ENCODE data around the gene CISD2. TPM values are rescaled to one million over a fixed set of nuclear protein-coding genes. Genes with fewer than 3 reads are reported as not detected.
"Not testable (repeated sequence)": the region's sequence is repeated elsewhere in the genome, so short reads cannot be mapped to it uniquely, and the experiment has no call there.

The CISD2 gene
- total and polyA plus RNA-seq, 10 donors = 11.1 to 31.9 (median 22.0) TPM

DNA sequence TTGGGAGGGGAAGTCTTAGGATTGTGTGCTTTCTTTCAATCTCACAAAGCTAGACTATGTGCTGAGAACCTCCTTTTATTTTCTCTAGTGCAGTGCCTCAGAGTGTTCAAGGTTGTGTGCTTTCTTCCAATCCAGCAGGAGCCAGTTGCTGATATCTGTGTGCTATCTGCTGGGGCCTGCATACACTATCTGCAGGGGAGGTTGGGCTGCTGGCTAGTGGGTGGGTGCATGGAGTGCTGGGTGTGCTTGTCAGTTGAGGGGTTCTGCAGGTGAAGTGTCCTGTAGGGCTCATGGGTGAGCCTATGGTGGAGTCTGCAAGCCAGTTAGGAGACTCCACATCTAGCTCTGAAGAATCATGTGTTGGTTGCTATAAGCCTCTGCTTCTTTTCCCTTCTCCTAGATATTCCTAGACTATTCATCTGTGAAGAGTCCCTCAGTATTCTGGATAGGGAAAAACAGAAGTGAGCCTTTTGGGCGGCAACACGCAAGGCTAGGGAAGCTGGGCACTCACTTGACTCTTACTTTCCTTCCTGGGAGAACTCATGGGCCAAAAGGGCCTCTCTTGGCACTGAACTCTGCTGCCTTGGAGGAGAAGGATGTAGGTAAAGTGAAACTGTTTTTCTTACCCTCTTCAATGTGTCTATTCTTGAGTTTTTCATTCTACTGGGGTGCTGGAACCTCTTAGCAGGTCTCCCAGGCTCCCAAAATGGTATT lies 8.0 kb upstream of the CISD2 start:
- H3K4me1 ChIP-seq = peaks cover 0 to 28% (median 3%) of the 10 kb centered on the region in 6 donors

DNA sequence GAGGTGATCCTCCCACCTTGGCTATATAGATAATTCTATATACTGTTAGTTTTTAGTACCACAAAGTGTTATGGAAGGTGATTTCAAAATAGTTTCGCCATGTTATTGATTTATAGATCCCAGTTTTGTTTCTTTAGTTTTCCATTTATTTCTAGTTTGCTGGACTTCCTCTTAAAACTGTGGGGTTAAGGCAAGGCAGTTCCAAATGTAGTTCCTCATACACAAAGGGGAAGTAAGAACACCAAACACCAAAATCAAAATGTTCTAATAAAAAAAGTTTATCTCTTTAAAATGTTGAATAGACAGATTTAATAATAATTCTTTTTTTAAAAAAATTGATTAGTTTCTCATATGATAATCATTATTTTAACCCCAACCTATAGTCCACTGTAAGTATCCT lies 6.8 kb upstream of the CISD2 start:
- TF ChIP-seq POLR2AphosphoS5 (IDR thresholded peaks at IDR 0.05) = no peak
- no peak for TF ChIP-seq POLR2A (IDR thresholded peaks at IDR 0.05)
- TF ChIP-seq, protein P1, sequence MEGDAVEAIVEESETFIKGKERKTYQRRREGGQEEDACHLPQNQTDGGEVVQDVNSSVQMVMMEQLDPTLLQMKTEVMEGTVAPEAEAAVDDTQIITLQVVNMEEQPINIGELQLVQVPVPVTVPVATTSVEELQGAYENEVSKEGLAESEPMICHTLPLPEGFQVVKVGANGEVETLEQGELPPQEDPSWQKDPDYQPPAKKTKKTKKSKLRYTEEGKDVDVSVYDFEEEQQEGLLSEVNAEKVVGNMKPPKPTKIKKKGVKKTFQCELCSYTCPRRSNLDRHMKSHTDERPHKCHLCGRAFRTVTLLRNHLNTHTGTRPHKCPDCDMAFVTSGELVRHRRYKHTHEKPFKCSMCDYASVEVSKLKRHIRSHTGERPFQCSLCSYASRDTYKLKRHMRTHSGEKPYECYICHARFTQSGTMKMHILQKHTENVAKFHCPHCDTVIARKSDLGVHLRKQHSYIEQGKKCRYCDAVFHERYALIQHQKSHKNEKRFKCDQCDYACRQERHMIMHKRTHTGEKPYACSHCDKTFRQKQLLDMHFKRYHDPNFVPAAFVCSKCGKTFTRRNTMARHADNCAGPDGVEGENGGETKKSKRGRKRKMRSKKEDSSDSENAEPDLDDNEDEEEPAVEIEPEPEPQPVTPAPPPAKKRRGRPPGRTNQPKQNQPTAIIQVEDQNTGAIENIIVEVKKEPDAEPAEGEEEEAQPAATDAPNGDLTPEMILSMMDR (IDR thresholded peaks at IDR 0.05 in 8 of 11, conservative IDR thresholded peaks at IDR 0.05 in 3 of 11) = no peak
- H3K36me3 ChIP-seq = peaks cover 0 to 3% (median 0%) of the 10 kb centered on the region in 6 donors
- peaks cover 0 to 32% (median 25%) of the 10 kb centered on the region in 8 donors for H3K9me3 ChIP-seq
- H3K4me1 ChIP-seq = peaks cover under 1 to 40% (median 9%) of the 10 kb centered on the region in 6 donors
- WGBS, 5 donors = 45 to 63% (median 54%) methylated on average over 1 of the region's 1 CpG
- no peak for DNase-seq
- H3K4me3 ChIP-seq = no peak overlapping the region
- no peaks in the 10 kb centered on the region for H3K27me3 ChIP-seq (replicated peaks in 1 of 7)
- peak overlapping the region in 4 of 8 donors; percentile 51 to 57 (median 52) for H3K27ac ChIP-seq
- intact Hi-C loops (cut with DNase I; ENCODE audit: low total_unique reads) = no loop called here

More for the DNA sequence above, 8.0 kb upstream of the CISD2 start:
- no peak for TF ChIP-seq POLR2A (IDR thresholded peaks at IDR 0.05)
- TF ChIP-seq, protein P1 (IDR thresholded peaks at IDR 0.05 in 8 of 11, conservative IDR thresholded peaks at IDR 0.05 in 3 of 11) = no peak
- Histone ChIP-seq H3K4me3 (no peak overlapping the region), H3K27me3 (replicated peaks in 1 of 7) (no peaks in the 10 kb centered on the region), H3K9me3 (peaks cover 0 to 32% (median 25%) of the 10 kb centered on the region in 8 donors), H3K27ac (peak overlapping the region in 2 of 8 donors; percentile 1 to 4), H3K36me3 (peaks cover 0 to 3% (median 0%) of the 10 kb centered on the region in 6 donors)
- WGBS, 5 donors = 82 to 96% (median 88%) methylated on average over 2 of the region's 2 CpGs
- intact Hi-C loops (cut with DNase I; ENCODE audit: low total_unique reads) = no loop called here
- DNase-seq = no peak

DNA sequence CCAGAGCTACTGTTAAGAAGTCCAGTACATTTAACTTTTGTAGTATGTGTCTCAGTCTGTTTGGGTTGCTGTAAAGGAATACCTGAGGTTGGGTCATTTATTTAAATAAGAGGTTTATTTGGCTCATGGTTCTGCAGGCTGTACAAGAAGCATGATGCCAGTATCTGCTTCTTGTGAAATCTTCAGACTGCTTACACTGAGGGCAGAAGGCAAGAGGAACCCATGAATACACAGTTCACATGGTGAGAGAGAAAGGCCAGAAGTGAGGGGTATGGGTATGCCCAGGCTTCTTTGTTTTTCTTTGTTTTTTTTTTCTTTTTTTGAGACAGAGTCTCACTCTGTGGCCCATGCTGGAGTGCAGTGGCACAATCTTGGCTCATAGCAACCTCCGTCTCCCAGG lies 6.0 kb upstream of the CISD2 start:
- Histone ChIP-seq H3K36me3 (peaks cover 0 to 3% (median 0%) of the 10 kb centered on the region in 6 donors), H3K9me3 (peaks cover 0 to 29% (median 24%) of the 10 kb centered on the region in 8 donors), H3K4me3 (no peak overlapping the region), H3K4me1 (peaks cover 8 to 47% (median 16%) of the 10 kb centered on the region in 6 donors), H3K27ac (peak overlapping the region in 4 of 8 donors; percentile 51 to 57 (median 52)), H3K27me3 (replicated peaks in 1 of 7) (no peaks in the 10 kb centered on the region)
- 93 to 100% (median 100%) methylated on average over 1 of the region's 1 CpG for WGBS, 5 donors
- intact Hi-C loops (cut with DNase I; ENCODE audit: low total_unique reads) = no loop called here
- TF ChIP-seq POLR2A (IDR thresholded peaks at IDR 0.05) = no peak
- TF ChIP-seq, protein P1 (IDR thresholded peaks at IDR 0.05 in 8 of 11, conservative IDR thresholded peaks at IDR 0.05 in 3 of 11) = no peak
- TF ChIP-seq POLR2AphosphoS5 (IDR thresholded peaks at IDR 0.05) = no peak
- no peak for DNase-seq

DNA sequence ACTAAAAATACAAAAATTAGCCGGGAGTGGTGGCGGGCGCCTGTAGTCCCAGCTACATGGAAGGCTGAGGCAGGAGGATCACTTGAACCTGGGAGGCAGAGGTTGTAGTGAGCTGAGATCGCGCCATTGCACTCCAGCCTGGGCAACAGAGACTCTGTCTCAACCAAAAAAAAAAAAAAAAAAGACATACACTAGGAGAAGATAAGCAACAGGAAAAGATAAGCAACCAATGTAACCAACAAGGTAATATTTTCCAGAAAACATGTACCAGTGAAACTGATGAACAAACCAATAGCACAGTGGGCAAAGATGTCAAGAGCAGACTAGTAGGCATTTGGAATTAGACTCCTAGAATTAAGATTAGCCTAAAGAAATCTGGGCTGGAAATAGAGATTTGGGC lies 3.5 kb upstream of the CISD2 start:
- H3K4me1 ChIP-seq = peaks cover 12 to 64% (median 29%) of the 10 kb centered on the region in 6 donors
- DNase-seq; H3K9me3 ChIP-seq; H3K36me3 ChIP-seq; H3K27ac ChIP-seq; H3K4me3 ChIP-seq; H3K27me3 ChIP-seq (replicated peaks in 1 of 7): not testable (repeated sequence)
- intact Hi-C loops (cut with DNase I; ENCODE audit: low total_unique reads) = loop anchor here (5.0 kb wide), 1 partner anchor 38 kb away; the partner anchor contains the start of gene UBE2D3
- 96 to 100% (median 99%) methylated on average over 5 of the region's 5 CpGs for WGBS, 5 donors

All from spleen (tissue), 11 donors.